HG03565 (cell line): ENCODE measurements around the gene RXRB.

ENCODE experiments used
- ATAC-seq: cut with Tn5 transposase; IDR thresholded peaks from one replicate; pipeline ENCODE4 v1.9.1; 2021; ENCODE audit warnings: mild to moderate bottlenecking, moderate library complexity; ENCODE audit not compliant: unreplicated experiment

RXRB gene

GRCh38 chr6:33212857-33213165 lies 12.3 kb upstream of the RXRB start:
- ATAC-seq, result no peak

GRCh38 chr6:33211666-33212422 lies 11.4 kb upstream of the RXRB start:
- no peak for ATAC-seq

- ATAC-seq, result no peak
Measured at GRCh38 chr6:33211136-33211535, 10.7 kb upstream of the RXRB start.

GRCh38 chr6:33209856-33210255 lies 9.4 kb upstream of the RXRB start:
- ATAC-seq, result no peak

GRCh38 chr6:33208091-33208967 lies 7.9 kb upstream of the RXRB start, which contains the start of gene RING1:
TSS of gene RING1 (plus strand) at chr6:33208500. CDS start at chr6:33208823, 323 bp downstream.
- no peak for ATAC-seq

- ATAC-seq, result no peak
Measured at GRCh38 chr6:33207552-33208090, 7.2 kb upstream of the RXRB start.

GRCh38 chr6:33206864-33207551 lies 6.5 kb upstream of the RXRB start:
- ATAC-seq, result no peak

GRCh38 chr6:33206027-33206863 lies 5.8 kb upstream of the RXRB start:
- ATAC-seq, result no peak

GRCh38 chr6:33205191-33206026 lies 4.9 kb upstream of the RXRB start:
- no peak for ATAC-seq

GRCh38 chr6:33204415-33205190 lies 4.1 kb upstream of the RXRB start, which contains the start of gene HSD17B8:
TSS of gene HSD17B8 (plus strand) at chr6:33204655. CDS start at chr6:33204669, 14 bp downstream.
- ATAC-seq, result peak; percentile 30

GRCh38 chr6:33204165-33204414 lies 3.6 kb upstream of the RXRB start:
- no peak for ATAC-seq

GRCh38 chr6:33203443-33204164 lies 3.1 kb upstream of the RXRB start:
- no peak for ATAC-seq

GRCh38 chr6:33202799-33203198 lies 2.3 kb upstream of the RXRB start:
- no peak for ATAC-seq

GRCh38 chr6:33201935-33202334 lies 1.5 kb upstream of the RXRB start:
- ATAC-seq, result no peak

- ATAC-seq, result no peak
Measured at GRCh38 chr6:33201147-33201545, 681 bp upstream of the RXRB start.

GRCh38 chr6:33199687-33200218 lies 712 bp downstream of the RXRB start:
- ATAC-seq, result peak; percentile 16

GRCh38 chr6:33198853-33199436 lies 1.5 kb downstream of the RXRB start:
- no peak for ATAC-seq
